GM19455 (cell line): ENCODE measurements around the gene SULT4A1.
"Not testable (repeated sequence)": the region's sequence is repeated elsewhere in the genome, so short reads cannot be mapped to it uniquely, and the experiment has no call there.

Experiments used
- ATAC-seq: cut with Tn5 transposase; IDR thresholded peaks from one replicate; pipeline ENCODE4 v1.9.1; 2021; ENCODE audit not compliant: unreplicated experiment

The SULT4A1 gene, protein sequence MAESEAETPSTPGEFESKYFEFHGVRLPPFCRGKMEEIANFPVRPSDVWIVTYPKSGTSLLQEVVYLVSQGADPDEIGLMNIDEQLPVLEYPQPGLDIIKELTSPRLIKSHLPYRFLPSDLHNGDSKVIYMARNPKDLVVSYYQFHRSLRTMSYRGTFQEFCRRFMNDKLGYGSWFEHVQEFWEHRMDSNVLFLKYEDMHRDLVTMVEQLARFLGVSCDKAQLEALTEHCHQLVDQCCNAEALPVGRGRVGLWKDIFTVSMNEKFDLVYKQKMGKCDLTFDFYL

DNA sequence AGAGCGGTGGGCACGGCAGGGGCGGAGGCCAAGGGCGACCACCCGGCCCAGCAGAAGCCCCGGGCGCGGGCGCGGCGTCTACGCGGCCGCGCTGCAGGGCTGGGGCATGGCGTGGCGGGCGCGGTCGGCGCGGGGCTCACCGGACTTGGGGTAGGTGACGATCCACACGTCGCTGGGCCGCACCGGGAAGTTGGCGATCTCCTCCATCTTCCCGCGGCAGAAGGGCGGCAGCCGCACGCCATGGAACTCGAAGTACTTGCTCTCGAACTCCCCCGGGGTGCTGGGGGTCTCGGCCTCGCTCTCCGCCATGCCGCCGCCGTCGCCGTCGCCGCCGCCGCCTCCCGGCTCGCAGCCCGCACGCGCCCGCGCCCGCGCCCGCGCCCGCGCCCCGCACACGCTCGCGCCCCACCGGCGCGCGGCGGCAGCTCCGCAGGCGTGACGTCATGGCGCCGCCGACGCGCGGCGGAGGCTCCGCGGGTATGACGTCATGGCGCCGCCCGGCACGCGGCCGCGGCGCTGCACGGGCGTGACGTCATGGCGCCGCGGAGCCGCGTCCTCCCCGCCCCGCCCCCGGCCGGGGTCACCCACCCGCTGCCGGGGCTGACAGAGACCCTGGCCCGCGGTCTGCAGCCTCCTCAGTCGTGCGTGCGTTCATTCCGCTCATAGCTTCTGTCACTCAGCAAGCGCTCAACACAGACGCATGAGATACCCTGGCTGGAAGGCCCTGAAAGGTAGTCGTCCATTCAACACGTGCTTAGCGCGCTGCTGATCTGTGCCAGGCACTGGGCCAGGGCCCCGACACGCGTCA lies at the start of gene SULT4A1:
Gene SULT4A1, minus strand, starts transcription at position 440 of the 808 bp plus-strand sequence. Its CDS starts 131 bp downstream, at position 309.
- ATAC-seq: no peak

DNA sequence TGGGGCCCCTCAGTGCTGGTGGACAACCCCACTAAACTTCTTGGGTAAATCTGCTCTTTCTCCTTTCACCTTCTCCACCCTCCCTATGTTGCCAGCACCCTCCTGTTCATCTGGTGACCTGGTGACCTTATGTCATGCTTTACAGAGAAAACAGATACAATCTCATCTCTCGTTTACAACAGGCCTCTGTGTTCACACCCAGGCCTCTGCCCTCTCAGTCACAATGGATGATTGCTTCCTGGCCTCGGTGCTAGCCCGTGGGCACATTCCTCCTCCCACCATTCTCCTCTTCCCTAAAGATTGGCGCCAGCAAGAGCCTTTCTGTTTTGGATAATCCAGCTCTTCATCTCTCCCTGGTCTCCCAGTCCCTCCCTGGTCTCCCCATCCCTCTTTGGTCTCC lies 49.0 kb upstream of the SULT4A1 start:
- no peak for ATAC-seq

DNA sequence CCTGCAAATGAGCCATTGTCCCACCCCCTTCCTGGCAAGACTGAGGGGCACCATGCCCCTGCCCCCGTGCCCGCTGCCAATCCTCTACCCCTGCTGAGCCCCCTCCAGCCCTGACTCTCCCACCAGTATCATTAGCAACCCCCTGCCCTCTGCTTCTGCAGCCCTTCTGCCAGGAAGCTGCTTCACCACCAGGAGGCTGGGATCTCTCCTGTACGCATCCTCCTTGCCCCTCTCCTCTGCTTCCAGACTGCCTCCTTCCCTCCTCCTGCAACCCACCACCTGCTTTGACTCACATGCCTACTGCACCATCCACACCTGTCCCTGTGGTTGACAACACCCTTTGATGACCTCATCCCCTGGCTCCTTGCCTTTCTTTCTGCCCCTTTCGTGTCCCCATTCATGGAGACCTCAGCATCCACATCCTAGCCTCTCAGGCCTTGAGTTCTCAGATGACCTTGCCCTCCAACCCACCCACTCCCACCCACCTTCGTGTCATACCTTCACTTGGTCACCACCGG lies 47.9 kb upstream of the SULT4A1 start:
- no peak for ATAC-seq

DNA sequence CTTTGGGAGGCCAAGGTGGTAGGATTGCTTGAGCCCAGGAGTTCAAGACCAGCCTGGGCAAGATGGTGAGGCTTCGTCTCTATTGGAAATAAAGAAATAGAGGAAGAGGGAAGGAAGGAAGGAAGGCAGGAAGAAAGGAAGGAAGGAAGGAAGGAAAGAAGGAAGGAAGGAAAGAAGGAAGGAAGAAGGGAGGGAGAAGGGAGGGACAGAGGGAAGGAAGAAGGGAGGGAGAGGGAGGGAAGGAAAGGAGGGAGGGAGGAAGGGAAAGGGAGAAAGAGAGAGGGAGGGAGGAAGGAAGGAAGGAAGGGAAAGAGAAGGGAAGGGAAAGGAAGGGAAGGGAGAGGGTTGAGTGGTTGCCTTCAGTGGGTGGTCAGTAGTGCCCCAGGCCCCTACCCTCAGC lies 47.4 kb upstream of the SULT4A1 start:
- ATAC-seq: no peak

DNA sequence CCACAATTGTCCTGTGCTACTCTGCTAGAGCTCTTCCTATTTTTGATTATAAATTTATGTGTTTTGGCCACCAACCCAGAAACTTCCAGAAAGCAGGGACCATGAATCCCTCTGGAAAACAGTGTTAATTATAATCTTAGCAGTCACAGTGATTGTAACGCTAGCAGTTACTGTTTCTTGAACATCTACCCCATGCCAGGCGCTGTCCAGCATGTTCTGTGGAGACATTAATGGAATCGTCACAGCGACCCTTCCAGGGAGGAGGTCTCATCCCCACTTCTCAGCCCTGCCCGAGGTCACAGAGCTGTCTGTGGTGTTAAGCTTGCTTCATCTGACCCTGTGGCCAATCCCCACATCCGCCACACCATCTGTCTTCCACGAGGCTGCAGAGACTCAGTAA lies 43.4 kb upstream of the SULT4A1 start:
- no peak for ATAC-seq

DNA sequence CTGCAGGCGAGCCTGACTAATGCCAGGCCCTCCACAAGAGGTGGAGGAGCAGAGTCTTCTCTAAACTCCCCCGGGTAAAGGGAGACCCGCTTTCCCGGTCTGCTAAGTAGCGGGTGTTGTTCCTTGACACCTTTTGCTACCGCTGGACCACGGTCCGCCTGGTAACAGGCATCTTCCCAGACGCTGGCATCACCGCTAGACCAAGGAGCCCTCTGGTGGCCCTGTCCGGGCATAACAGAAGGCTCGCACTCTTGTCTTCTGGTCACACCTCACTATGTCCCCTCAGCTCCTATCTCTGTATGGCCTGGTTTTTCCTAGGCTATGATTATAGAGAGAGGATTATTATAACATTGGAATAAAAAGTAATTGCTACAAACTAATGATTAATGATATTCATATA lies 42.1 kb upstream of the SULT4A1 start:
- ATAC-seq: not testable (repeated sequence)

DNA sequence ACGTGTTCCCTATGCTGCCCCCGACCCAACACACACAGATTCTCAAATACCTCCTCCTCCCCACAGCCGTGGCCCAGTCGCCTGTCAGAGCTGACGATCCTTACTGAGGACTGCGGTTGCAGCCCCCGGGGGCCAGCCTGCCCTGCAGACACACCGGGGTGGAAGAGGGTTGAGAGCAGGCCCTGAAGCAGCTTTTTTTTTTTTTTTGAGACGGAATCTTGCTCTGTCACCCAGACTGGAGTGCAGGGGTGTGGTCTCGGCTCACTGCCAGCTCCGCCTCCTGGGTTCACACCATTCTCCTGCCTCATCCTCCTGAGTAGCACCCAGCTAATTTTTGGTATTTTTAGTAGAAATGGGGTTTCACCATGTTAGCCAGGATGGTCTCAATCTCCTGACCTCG lies 40.7 kb upstream of the SULT4A1 start:
- ATAC-seq: not testable (repeated sequence)

DNA sequence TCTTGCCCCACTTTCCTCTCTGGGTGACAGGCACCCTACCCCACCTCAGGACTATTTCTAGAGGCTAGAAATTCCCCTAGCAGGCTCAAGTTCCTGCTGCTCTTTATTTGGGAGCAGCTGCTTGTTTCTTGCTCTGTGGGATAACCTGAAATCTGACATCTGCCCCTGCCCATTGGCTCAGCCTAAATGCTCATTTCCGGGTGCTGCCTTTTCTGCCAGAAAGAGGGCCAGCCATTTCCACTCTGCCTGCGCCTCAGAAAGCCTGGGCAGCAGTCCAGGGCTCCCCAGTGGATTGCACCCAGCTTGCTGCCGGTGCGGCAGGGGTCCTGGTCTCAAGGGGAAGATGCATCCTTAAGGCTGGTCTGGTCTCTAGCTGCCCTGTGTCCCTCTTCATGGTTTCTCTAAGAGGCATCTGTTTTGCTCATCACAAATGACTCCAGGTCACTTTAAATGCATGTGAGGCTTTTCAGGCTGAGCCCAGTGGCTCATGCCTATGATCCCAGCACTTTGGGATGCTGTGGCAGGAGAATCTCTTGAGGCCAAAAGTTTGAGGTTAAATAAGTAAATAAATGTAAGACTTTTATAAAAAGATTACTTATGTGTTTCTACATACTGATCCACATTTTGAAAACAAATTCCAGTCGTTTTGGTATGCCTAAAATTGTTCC lies 39.8 kb upstream of the SULT4A1 start:
- no peak for ATAC-seq

DNA sequence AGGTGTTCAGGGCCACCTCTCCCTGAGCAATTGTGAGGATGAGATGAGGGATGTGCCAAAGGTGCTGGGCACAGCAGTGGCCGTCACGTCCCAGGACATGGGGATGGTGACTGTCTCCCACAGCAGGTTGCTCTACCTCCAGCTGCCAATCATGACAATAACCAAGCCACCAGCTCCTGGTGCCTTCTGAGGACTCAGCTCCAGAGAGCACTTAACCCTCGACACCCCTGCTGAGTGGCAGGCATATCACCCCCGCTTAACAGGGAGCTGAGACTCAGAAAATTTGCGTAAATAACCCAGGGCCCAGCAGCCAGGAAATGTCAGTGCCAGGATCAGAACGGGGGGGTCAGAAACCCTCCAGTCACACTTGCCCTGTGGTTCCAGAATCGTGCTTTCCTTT lies 37.9 kb upstream of the SULT4A1 start:
- ATAC-seq: no peak

DNA sequence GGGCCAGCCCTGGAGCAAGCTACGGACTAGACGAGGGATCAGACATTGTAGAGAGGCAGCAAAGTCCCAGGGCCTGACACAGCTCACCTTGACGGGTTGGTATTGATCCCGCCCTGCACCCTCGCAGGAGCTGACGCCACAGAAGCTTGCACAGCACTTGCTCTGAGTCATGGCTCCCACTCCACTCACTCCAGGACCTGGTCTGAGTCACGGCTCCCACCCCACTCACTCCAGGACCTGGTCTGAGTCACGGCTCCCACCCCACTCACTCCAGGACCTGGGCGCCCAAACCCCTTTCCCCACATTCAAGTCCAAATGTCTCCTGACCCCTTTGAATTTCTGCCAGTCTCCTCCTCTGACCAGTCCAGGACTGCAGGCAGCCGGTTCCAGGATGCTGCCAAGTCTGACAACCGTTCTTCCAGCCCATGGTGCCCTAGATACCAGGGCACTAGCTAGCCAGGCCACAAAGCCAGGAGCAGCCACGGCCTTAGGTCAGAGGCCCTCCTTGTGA lies 35.5 kb upstream of the SULT4A1 start:
- ATAC-seq: no peak

DNA sequence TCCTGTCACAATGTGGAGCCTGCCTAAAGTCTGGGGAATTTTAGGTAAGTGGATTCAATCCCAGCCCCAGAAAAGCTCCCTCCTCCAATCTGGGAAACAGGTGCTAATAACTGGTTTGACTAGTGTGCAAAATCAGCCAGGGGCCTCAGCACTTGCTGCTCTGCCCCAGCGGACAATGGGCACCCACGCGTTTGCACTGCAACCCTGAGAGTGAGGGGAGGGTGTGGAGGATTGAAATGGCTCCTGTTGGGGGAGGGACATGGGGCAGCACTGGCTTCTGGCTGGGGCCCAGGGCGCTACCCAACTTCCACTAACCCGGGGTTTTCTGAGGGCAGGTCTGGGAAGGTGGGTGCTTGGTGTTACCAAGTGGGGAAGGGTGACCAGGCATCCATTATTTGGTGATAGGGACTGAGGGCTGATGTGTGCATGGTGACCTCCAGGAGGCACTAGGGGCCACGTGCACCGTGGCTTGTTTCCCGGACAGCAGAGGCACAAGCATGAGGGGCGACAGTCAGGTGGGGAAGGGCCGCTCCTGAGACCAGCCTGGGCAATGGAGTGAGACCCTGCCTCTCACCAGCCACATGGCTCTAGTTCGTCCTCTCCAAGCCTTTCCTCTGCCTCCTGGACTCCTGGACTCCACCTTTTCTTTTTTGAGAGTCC lies 33.8 kb upstream of the SULT4A1 start:
- ATAC-seq: no peak

DNA sequence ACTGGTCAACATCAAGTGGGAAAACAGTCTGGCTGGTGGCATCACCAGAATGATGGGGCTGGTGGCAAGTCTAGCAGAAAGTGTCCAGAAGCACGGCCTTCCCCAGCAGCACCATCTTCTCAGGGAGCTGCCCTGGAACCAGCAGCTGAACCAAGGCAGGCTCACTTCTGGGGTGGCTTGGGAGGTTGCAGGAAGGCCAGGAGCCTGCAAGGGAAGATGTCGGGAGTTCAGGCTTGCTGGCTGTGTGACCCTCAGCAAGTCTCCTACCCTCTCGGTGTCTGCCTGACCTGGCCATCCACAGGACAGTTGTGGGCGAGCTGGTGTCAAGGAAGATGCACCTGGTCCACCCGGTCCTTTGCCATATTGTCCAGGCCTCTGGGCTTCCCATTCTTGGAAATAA lies 31.8 kb upstream of the SULT4A1 start:
- ATAC-seq: no peak

DNA sequence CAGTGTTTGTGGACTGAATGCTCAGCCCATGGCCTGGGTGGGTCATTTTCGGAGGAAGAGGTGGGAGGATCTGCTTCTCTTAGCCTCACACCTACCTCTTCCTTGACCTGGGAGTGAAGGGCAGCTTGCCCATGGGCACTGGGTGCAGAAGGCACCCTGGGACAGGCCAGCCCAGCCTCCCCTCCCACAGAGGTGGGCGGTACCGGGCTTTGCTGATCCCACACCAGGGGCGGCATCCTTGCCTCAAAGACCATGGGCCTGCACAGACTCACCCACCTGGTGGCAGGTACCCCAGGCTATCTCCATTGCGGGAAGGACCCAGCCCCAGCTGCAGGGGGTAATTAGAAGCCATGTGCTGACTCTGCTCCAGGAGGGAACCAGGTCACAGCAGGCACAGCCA lies 31.0 kb upstream of the SULT4A1 start:
- ATAC-seq: no peak

DNA sequence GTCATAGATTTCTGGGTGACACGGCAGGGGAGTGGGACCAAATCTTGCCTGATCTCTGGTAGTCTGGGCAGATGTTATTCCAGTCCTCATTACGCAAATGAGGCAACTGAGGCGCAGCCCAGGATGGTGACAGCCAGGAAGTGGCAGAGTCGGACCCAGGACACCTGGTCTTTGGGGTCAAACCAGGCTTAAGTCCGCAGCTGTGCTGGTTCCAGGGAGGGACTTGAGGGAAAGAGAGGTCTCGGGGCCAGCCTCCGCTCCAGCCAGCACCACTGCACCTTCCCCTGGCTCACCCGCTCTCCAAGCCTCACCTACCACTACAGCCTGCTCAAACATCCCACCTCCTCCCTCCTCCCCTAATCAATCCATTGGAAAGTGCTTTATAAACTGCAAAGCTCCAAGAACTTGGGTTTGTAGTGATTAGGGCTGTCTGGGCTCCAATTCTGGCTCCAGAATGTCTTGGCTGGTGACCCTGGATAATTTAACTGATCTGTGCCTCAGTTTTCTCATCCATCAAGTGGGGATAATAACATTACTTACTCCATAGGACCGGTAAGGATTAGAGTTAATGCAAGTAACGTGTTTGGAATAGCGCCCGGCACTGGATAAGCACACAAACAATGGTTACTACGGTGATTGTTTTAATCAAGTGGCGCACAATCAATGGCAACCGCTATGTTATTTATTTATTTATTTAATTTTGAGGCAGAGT lies 30.0 kb upstream of the SULT4A1 start:
- ATAC-seq: no peak

DNA sequence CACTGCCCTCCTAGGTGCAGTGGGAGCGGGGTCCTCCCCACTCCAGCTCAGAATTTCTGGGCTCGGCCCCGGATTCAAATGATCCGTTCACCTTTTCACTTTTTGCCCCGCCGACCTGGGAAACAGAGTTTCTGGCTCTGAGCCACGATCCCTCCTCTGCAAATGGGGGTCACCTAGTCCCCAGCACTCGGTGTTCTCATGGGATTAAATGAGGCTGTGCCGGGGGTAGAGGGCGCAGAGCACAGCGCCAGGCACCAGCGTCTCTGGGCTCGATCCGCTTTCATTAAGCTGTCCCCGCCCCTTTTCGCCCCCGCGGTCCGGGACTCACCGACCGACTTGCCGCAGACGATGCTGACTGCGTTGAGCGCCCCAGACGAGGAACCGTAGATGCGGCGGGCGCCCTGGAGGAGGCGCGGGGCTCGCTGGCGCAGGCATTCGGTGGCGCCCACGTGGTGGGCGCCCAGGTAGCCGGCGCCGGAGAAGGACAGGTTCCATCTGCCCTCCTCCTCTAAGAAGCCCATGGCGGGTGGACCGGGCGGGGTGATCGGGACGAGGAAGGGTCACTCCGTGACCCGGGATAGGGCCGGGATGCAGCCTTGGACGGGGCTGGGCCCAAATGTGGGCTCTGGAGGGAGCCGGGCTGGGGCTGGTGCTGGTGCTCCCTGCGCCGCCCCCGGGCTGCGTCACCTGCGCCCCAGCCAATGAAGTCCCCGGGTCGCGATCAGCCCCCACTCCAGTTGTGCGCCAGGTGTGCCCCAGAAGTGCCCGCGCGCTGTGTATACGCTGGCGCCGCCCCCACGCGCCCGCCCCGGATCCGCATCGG lies 29.3 kb upstream of the SULT4A1 start, which contains the start of gene PNPLA5:
Gene PNPLA5, minus strand, starts transcription at position 654 of the 823 bp plus-strand sequence. Its CDS starts 133 bp downstream, at position 521.
- ATAC-seq: no peak

DNA sequence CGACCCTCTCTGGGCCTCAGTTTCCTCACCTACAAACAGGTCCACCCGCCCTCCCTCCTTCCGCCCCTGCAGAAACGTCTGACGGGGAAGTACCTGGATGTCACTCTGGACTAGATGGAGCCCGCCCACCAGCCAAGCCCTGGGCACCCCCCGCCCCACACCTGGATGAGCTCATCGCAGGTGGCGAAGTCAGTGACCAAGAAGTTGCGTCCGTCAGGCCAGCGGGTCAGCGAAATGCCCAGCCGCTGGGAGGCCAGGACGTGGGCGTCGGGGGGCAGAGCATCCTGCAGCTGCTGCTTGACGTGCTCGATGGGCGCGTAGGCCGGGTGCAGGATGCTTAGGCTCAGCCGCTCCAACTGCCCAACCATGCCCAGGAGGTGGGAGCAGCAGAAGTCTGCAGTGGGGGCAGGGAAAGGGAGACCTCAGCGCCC lies 28.6 kb upstream of the SULT4A1 start:
- ATAC-seq: no peak

DNA sequence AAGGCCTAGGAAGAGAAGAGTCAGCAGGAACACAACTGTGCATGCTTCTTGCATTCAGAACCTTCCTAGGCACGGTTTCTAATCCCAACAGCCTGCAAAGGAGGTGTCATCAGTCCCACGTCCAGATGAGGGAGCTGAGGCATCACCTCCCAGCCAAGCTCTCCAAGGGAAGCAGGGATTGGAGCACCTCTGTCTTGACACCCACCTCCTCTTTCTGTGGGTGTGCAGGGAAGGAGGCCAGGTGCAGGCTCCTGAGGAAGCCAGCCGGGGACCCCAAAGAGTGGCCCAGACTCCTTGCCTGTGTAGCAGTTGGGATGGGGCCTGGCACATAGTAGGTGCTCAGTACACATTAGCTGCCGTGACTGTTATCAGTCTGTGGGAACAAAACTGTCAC lies 27.5 kb upstream of the SULT4A1 start:
- ATAC-seq: no peak

DNA sequence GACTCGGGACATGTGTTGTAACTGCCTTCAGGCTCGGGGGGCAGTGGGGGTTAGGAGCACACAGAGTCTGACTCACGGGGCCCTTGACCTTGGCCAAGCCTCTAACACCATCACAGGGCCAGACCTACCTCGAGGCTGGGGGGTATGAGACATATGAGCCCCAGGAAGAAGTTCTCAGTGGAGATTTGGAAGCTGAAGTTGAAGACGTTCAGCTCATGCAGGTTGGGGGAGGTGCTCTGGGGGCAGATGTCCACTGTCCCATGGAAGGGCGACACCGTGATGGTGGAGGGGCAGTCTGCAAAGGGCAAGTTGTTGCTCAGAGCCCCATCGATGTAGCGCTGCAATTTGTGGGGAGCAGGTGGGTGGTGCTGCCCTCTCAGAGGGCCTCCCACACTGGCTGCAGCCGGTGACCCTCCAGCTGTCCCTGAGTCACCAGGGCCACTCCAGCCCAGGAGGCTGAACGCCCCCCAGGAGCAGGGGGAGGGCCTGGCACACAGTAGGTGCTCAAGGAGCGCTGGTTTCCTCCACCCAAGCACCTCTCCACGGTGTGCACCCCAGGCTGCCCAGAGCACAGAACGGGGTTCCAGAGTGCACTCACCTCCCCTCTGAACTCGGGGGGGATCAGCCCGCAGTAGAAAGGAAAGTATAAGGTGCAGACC lies 27.0 kb upstream of the SULT4A1 start:
- no peak for ATAC-seq

DNA sequence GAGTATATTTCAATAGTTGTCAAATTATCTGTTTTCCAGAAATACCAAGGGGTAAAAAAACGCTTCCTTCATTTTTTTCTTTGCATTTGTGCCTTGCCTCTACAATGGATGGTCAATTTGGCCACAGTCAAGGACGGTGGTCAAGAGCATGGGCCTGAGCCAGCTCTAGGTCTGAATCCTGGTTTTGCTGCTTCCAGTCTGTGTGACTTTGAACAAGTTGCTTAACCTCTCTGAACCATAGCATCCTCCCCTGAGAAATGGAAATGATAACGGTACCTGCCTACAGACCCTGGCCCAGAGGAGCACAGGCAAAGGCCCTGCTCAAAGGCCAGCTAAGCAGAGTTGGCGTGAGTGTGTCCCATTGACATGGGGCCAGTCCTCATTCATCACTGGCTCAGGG lies 26.4 kb upstream of the SULT4A1 start:
- ATAC-seq: no peak
